Glomerular visceral epithelial cell (primary cell): Measurements from ENCODE around the gene UGT8.
"Not testable (repeated sequence)": the region's sequence is repeated elsewhere in the genome, so short reads cannot be mapped to it uniquely, and the experiment has no call there.

Source experiments
- DNase-seq: peaks from one replicate; pipeline ENCODE4 v3.0.0-alpha.2; 2016; ENCODE audit errors: extremely low spot score

The UGT8 gene

GRCh38 chr4:114598191-114599121 lies at the start of gene UGT8:
Gene UGT8 (plus strand): TSS chr4:114598807. CDS start chr4:114622881, 24,074 bp downstream.
- DNase-seq = peak; percentile 83

- no peak for DNase-seq
These were observed 49.0 kb upstream of the UGT8 start for GRCh38 chr4:114549638-114550037.

GRCh38 chr4:114558446-114559020 lies 40.1 kb upstream of the UGT8 start:
- peak; percentile 1 for DNase-seq

GRCh38 chr4:114561590-114561989 lies 37.0 kb upstream of the UGT8 start:
- no peak for DNase-seq

GRCh38 chr4:114562176-114562904 lies 36.3 kb upstream of the UGT8 start:
- DNase-seq = no peak

GRCh38 chr4:114563536-114564315 lies 34.9 kb upstream of the UGT8 start:
- peak; percentile 79 for DNase-seq

- DNase-seq = no peak
These were observed 21.2 kb upstream of the UGT8 start for GRCh38 chr4:114577386-114577785.

GRCh38 chr4:114582621-114583020 lies 16.0 kb upstream of the UGT8 start:
- no peak for DNase-seq

GRCh38 chr4:114588305-114588704 lies 10.3 kb upstream of the UGT8 start:
- DNase-seq = no peak

GRCh38 chr4:114590360-114590759 lies 8.2 kb upstream of the UGT8 start:
- not testable (repeated sequence) for DNase-seq

GRCh38 chr4:114593526-114593925 lies 5.1 kb upstream of the UGT8 start:
- no peak for DNase-seq

- DNase-seq = no peak
These were observed 3.4 kb upstream of the UGT8 start for GRCh38 chr4:114595207-114595606.

GRCh38 chr4:114595921-114596320 lies 2.7 kb upstream of the UGT8 start:
- DNase-seq = no peak

- peak; percentile 8 for DNase-seq
These were observed 1.0 kb upstream of the UGT8 start for GRCh38 chr4:114597410-114598115.

- DNase-seq = peak; percentile 35
These were observed 760 bp downstream of the UGT8 start for GRCh38 chr4:114599231-114599902.

GRCh38 chr4:114599903-114600552 lies 1.4 kb downstream of the UGT8 start:
- DNase-seq = peak; percentile 11

- DNase-seq = no peak
These were observed 2.1 kb downstream of the UGT8 start for GRCh38 chr4:114600672-114601071.

GRCh38 chr4:114601304-114602052 lies 2.9 kb downstream of the UGT8 start:
- no peak for DNase-seq

GRCh38 chr4:114603497-114603896 lies 4.9 kb downstream of the UGT8 start:
- no peak for DNase-seq
